DMS153 treated with DMSO at 0.1 percent for 48 hours (cell line): Measurements from ENCODE around the gene BTD.

Source experiments
- DNase-seq: peaks from one replicate; lab custom pipeline; 2025; ENCODE audit not compliant: unreplicated experiment; lab: John Stamatoyannopoulos, UW

Gene BTD, protein sequence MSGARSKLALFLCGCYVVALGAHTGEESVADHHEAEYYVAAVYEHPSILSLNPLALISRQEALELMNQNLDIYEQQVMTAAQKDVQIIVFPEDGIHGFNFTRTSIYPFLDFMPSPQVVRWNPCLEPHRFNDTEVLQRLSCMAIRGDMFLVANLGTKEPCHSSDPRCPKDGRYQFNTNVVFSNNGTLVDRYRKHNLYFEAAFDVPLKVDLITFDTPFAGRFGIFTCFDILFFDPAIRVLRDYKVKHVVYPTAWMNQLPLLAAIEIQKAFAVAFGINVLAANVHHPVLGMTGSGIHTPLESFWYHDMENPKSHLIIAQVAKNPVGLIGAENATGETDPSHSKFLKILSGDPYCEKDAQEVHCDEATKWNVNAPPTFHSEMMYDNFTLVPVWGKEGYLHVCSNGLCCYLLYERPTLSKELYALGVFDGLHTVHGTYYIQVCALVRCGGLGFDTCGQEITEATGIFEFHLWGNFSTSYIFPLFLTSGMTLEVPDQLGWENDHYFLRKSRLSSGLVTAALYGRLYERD

GRCh38 chr3:15601399-15602145, at the start of gene BTD, which contains the start of gene HACL1:
TSS of gene BTD (plus strand) at chr3:15601745. CDS start at chr3:15635440, 33,695 bp downstream.
TSS of gene HACL1 (minus strand) at chr3:15601569. CDS start at chr3:15601463, 106 bp downstream.
- no peak for DNase-seq

GRCh38 chr3:15551902-15552301, 49.6 kb upstream of the BTD start:
- no peak for DNase-seq

- DNase-seq, result no peak
Observed at GRCh38 chr3:15553749-15554148, 47.8 kb upstream of the BTD start.

DNA sequence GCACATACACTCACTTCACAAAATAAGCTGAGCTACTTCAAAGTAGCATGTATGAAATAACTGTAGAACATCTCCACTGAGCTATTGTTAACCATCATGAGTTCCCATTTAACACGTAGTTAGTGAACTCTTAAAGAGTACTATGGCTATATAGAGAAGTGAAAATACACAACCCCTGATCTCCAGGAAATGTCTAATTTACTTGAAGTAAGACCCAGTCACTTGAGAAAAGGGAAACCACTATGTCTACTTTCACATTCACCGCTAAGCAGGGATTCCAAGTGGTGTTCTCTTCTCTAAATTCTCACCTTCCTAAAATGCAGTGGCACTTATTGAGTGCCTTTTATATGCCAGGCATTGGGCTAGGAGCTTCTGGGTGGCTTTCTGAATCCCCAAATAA, 45.0 kb upstream of the BTD start:
- no peak for DNase-seq

DNA sequence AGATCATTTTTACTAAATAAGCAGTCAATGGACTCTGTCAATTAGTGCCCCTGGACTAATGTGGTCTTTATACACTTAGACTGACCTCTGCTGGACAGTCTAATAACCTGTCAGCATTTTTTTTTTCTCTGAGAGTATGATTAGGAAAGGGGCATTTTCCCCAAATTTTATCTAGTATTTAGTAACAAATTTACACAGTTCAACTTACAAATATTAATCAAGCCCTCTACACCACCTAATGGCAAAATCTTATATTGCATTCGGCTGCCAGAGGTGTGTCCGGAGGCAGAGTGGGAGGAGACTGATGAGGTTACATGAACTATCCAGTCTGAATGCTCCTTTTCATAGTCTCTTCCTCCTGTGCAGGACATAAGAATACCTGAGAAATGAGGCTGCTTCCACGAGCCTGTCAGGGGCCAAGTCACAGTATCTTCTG, 44.0 kb upstream of the BTD start:
- DNase-seq, result peak; percentile 8

DNA sequence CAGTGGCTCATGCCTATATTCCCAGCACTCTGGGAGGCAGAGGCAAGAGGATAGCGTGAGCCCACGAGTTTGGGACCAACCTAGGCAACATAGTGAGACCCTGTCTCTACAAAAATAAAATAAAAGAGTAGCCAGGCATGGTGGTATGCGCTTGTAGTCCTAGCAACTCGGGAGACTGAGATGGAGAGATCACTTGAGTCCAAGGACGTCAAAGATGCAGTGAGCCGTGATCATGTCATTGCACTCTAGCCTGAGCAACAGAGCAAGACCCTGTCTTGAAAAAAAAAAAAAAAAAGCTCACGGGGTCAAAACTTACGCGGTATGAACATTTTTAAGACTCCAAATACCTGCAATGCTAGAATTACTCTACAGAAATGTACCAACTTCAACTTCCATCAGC, 43.0 kb upstream of the BTD start:
- DNase-seq, result no peak

DNA sequence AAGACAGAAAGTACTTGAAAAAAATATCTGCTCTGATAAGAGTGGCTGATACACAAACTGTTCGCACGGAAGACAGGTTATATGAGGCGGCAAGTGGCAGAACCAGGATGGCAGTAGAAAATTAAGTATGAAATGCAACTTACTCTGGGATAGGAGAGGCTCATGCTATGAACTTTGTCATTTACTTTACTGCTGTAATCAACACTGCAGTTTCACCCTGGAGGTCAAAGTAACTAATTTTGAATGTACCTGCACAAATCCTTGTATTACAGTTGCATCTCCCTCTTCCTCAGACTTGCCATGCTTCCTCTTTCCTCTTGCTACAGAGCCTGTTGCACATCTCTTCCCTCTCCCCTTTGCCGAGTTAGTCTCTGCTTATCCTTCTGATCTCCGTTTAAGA, 39.0 kb upstream of the BTD start:
- no peak for DNase-seq

DNA sequence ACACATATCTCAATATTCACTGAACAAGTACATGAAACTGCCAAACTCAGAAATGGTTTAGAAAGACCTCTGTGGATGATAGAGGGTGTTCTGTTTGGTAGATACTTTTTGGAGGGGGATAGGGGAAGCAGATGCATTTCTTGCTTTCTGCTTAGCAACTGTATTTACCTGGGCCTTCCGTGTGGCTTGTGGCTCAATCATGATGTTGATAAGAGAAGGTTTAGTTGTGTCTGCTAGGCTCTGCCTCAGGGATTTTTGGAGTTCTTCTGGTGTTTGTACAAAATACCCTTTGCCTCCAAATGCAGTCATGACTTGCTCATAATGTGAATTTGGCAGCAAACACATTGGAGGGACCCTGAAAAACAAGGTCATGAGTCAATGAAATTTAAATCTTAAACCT, 38.4 kb upstream of the BTD start:
- no peak for DNase-seq

GRCh38 chr3:15572138-15572537, 29.4 kb upstream of the BTD start:
- no peak for DNase-seq

- no peak for DNase-seq
Observed at GRCh38 chr3:15575446-15575845, 26.1 kb upstream of the BTD start.

- DNase-seq, result no peak
Observed at GRCh38 chr3:15576475-15576874, 25.1 kb upstream of the BTD start.

DNA sequence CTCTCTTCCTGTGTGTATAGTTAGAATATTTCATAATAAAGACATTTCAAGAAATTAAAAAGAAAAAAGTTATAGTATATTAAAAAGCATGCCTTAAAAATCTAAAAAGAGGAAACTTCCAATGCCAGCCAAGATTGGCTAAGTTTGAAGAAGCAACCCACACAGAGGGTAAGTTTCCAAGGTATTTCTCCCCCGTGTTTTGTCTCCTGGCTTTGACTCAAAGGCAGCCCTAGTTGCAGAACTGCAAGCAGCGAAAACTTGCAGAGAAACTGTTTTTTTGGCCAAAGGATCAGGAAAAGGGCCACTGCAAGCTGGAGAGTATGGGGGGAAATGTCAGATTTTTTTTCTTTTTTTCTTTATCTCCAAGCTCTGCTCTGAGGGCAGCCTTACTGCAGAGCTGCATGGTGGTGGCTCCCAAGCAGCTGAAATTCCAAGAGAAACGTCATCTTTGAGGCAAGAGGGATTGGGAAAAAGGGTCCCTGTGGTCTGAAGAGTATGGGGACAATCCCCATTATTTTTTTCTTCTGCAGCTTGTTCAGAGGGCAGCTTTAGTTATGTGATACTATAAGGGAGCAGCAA, 23.2 kb upstream of the BTD start:
- DNase-seq, result no peak

- no peak for DNase-seq
Observed at GRCh38 chr3:15579051-15579450, 22.5 kb upstream of the BTD start.

GRCh38 chr3:15581471-15582394, 19.8 kb upstream of the BTD start:
- no peak for DNase-seq

DNA sequence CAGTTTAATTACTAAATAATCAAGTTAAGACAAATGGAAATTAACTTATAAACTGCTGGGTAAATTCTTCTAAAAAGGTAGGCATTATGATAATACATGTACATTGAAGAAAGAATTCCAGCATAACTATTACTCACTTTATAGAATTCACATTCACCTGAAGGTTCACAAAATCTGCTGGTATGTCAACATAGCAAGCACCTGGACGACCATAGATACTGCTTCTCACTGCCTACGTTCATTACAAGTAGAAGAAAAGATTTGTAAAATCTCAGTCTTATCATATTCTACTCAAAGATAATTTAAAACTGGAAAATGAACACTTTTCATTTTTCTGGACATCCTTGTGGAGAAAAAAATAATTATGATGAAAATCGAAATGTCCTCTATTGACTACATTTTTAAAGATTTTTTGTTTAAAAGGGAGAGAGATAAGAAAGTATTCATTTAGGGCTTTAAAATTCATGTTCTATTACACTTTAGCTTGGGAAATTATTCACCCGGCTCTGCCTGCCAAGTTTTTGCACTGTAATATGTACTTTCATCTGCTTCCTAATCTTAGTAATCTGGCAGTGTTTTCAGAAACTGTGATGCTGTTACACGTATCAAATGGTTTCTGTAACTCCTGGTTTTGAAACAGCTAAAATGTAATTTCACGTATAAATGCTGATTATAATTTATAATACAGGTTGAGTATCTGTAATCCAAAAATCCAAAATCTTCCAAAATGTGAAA, 16.3 kb upstream of the BTD start:
- DNase-seq, result no peak

GRCh38 chr3:15591242-15591641, 10.3 kb upstream of the BTD start:
- DNase-seq, result no peak

GRCh38 chr3:15591928-15592327, 9.6 kb upstream of the BTD start:
- no peak for DNase-seq

- no peak for DNase-seq
Observed at GRCh38 chr3:15592968-15593367, 8.6 kb upstream of the BTD start.

DNA sequence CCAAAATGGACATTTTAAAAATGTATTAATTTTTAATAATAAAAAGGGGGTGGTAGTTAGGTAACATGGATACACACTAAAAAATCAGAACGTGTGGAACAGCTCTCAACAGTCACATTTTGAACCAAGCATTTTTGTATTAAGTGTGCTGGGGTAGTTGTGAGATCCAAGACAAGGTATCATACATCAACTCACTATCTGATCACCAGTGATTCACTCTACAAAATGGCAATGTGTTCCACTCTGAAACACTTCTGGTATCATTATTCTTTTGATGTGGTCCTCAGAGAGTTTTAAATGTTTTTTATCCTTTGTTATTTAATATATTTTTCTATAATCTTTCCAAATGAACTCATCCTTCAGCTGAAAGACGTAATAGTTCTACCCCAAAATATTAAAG, 5.6 kb upstream of the BTD start:
- DNase-seq, result no peak

DNA sequence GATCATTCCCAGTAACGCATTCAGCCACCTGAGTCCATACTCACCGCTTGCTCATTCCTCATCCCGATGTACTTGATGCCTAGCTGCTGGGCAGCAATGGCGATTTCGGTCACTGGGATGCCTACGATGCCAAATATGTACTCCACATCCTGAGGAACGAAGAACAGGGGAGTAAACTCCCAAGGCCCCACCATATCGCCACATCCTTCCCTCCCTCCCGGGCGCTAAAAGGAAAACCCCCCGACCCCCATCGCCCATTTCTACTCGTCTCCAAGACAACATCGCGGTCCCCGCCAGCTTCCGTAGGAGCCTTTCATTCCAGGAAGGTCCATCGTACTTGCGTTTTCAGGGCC, 523 bp upstream of the BTD start:
- no peak for DNase-seq
